HUDEP-2 (cell line): Measurements from ENCODE around the gene UBE3A.
"Not testable (repeated sequence)": the region's sequence is repeated elsewhere in the genome, so short reads cannot be mapped to it uniquely, and the experiment has no call there.

ENCODE experiments used
- DNase-seq, 76 experiments: peaks; one replicate each; lab custom pipeline; 2025; ENCODE audit not compliant: unreplicated experiment in 76 of 76; lab: John Stamatoyannopoulos, UW

UBE3A gene

GRCh38 chr15:25438601-25439368 lies at the start of gene UBE3A:
TSS of gene UBE3A (minus strand) at chr15:25439024. CDS start at chr15:25409107, 29,917 bp downstream.
- DNase-seq, result peak in 75 of 76 experiments; percentile 17 to 91 (median 78)

- DNase-seq, result no peak
These were observed 48.5 kb upstream of the UBE3A start for GRCh38 chr15:25487226-25487884.

GRCh38 chr15:25486051-25486450 lies 47.2 kb upstream of the UBE3A start:
- no peak for DNase-seq

GRCh38 chr15:25481208-25481859 lies 42.5 kb upstream of the UBE3A start:
- DNase-seq, result no peak

GRCh38 chr15:25478313-25478712 lies 39.5 kb upstream of the UBE3A start:
- DNase-seq, result no peak

- no peak for DNase-seq
These were observed 39.0 kb upstream of the UBE3A start for GRCh38 chr15:25477816-25478215.

- DNase-seq, result no peak
These were observed 35.4 kb upstream of the UBE3A start for GRCh38 chr15:25474251-25474650.

- no peak for DNase-seq
These were observed 31.4 kb upstream of the UBE3A start for GRCh38 chr15:25470230-25470629.

- no peak for DNase-seq
These were observed 30.6 kb upstream of the UBE3A start for GRCh38 chr15:25469377-25469776.

- no peak for DNase-seq
These were observed 29.8 kb upstream of the UBE3A start for GRCh38 chr15:25468611-25469010.

GRCh38 chr15:25465835-25466234 lies 27.0 kb upstream of the UBE3A start:
- DNase-seq, result peak in 2 of 76 experiments; percentile 0 to 1

- no peak for DNase-seq
These were observed 26.0 kb upstream of the UBE3A start for GRCh38 chr15:25464784-25465183.

GRCh38 chr15:25464383-25464782 lies 25.6 kb upstream of the UBE3A start:
- DNase-seq, result no peak

GRCh38 chr15:25456196-25456595 lies 17.4 kb upstream of the UBE3A start:
- DNase-seq, result no peak

GRCh38 chr15:25455226-25455625 lies 16.4 kb upstream of the UBE3A start:
- no peak for DNase-seq

- no peak for DNase-seq
These were observed 15.9 kb upstream of the UBE3A start for GRCh38 chr15:25454771-25455170.

GRCh38 chr15:25453246-25453645 lies 14.4 kb upstream of the UBE3A start:
- not testable (repeated sequence) for DNase-seq

- DNase-seq, result no peak
These were observed 12.7 kb upstream of the UBE3A start for GRCh38 chr15:25451501-25451900.

GRCh38 chr15:25450163-25450562 lies 11.3 kb upstream of the UBE3A start:
- DNase-seq, result no peak

GRCh38 chr15:25446076-25446475 lies 7.3 kb upstream of the UBE3A start:
- DNase-seq, result no peak

- no peak for DNase-seq
These were observed 6.6 kb upstream of the UBE3A start for GRCh38 chr15:25445412-25445811.

GRCh38 chr15:25441111-25441510 lies 2.3 kb upstream of the UBE3A start:
- DNase-seq, result no peak
